ENCODE measurements around the gene PC.

PC gene

DNA sequence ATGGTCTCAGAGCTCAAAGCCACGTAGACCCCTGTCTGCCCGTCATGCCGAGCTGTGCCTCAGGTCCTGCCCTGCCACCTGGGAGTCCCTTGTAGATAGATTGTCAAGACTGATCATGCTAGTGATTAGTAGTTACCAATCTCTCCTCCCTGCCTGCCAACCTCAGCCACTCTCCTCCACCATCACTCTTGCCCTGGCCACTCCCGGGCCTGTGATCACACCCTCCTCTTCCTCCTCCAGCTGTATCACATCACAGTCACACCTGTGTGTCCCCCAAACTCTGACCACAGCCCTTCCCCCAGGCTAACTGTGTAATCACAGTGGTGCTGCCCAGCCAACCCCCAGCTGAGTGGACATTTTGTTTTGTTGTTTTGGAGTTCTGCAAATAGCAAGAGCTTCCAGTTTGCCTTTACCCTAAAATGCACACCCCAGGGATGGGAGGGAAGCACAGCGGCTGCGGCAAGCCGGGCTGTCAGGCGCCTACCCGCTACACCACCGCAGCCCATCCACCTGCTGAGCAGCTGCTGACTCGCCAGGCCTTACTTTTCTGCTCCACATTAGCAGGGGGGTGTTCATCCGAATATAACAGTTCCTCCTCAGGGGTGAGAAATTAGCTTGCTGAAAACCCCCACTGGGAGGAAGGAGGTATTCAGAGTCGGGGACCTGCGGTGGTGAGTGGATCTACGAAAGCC, 55.6 kb downstream of the PC start:
- TF ChIP-seq CTCF (IDR thresholded peaks at IDR 0.05; ENCODE audit: low read depth, low read length): no peak
- H3K4me3 ChIP-seq (ENCODE audit: low read depth, low read length): no peak overlapping the region

- TF ChIP-seq CTCF (IDR thresholded peaks at IDR 0.05; ENCODE audit: low read depth, low read length): no peak
- no peak overlapping the region for H3K4me3 ChIP-seq (ENCODE audit: low read depth, low read length)
Observed at GRCh38 chr11:66901964-66902390, 56.2 kb downstream of the PC start.

GRCh38 chr11:66894141-66894540, 64.0 kb downstream of the PC start:
- TF ChIP-seq CTCF (IDR thresholded peaks at IDR 0.05; ENCODE audit: low read depth, low read length): no peak
- no peak overlapping the region for H3K4me3 ChIP-seq (ENCODE audit: low read depth, low read length)

GRCh38 chr11:66892911-66893310, 65.3 kb downstream of the PC start:
- no peak for TF ChIP-seq CTCF (IDR thresholded peaks at IDR 0.05; ENCODE audit: low read depth, low read length)
- H3K4me3 ChIP-seq (ENCODE audit: low read depth, low read length): no peak overlapping the region

GRCh38 chr11:66891851-66892660, 66.1 kb downstream of the PC start:
- H3K4me3 ChIP-seq (ENCODE audit: low read depth, low read length): no peak overlapping the region
- TF ChIP-seq CTCF (IDR thresholded peaks at IDR 0.05; ENCODE audit: low read depth, low read length): no peak

DNA sequence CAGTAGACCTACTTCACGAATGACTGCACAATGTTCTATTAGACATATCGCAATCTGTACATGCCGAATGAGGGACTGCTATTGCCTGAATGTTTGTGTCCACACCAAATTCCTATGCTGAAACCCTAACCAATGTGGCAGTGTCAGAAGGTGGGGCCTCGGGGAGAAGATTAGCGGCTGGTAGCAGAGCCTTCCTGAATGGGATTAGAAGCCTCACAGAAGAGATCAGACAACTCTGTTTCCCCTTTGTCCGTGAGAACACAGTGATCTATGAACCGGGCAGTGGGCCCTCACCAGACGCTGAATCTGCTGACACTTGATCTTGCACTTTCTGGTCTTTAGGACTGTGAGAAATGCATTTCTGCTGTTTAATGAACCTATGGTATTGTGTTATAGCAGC, 68.2 kb downstream of the PC start:
- no peak overlapping the region for H3K4me3 ChIP-seq (ENCODE audit: low read depth, low read length)
- no peak for TF ChIP-seq CTCF (IDR thresholded peaks at IDR 0.05; ENCODE audit: low read depth, low read length)

DNA sequence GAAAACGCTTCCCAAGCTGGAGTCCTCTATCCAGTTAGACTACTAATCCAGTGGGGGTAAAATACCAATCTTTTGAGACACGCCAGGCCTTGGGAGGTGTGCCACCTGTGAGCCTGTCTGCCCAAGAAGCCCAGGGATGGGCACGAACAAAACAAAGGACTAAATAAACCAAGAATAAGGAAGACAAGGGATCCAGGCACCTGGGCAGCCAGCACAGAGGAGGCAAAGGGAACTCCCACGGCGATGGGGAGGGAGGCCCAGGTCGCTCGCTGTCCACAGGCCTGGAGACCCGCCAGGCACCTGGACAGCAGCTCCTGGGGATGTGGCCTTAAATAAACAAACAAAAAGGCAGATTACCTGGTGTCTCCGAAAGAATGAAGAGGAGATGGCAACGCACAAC, 69.9 kb downstream of the PC start:
- no peak for TF ChIP-seq CTCF (IDR thresholded peaks at IDR 0.05; ENCODE audit: low read depth, low read length)
- no peak overlapping the region for H3K4me3 ChIP-seq (ENCODE audit: low read depth, low read length)

Measured in WI38 (cell line).